Cerebellar nuclear complex (tissue), 1 donor: ENCODE results near the gene SNX9.
"Not testable (repeated sequence)": the region's sequence is repeated elsewhere in the genome, so short reads cannot be mapped to it uniquely, and the experiment has no call there.

Source experiments
- DNase-seq, 2 experiments: peaks; one replicate each; lab custom pipeline; 2025; lab: John Stamatoyannopoulos, UW

SNX9 gene

GRCh38 chr6:157823001-157823527 lies at the start of gene SNX9:
TSS of gene SNX9 (plus strand) at chr6:157823246. CDS start at chr6:157823435, 189 bp downstream.
- DNase-seq, result no peak

- no peak for DNase-seq
These were observed 49.7 kb upstream of the SNX9 start for GRCh38 chr6:157773248-157773773.

- no peak for DNase-seq
These were observed 48.6 kb upstream of the SNX9 start for GRCh38 chr6:157774153-157775135.

- DNase-seq, result no peak
These were observed 47.7 kb upstream of the SNX9 start for GRCh38 chr6:157775376-157775775.

GRCh38 chr6:157777344-157777743 lies 45.7 kb upstream of the SNX9 start:
- no peak for DNase-seq

- no peak for DNase-seq
These were observed 44.3 kb upstream of the SNX9 start for GRCh38 chr6:157778719-157779118.

- DNase-seq, result no peak
These were observed 43.1 kb upstream of the SNX9 start for GRCh38 chr6:157779705-157780604.

- no peak for DNase-seq
These were observed 37.4 kb upstream of the SNX9 start for GRCh38 chr6:157785636-157786035.

- DNase-seq, result no peak
These were observed 36.8 kb upstream of the SNX9 start for GRCh38 chr6:157786221-157786620.

GRCh38 chr6:157787080-157787479 lies 36.0 kb upstream of the SNX9 start:
- DNase-seq, result no peak

- no peak for DNase-seq
These were observed 34.9 kb upstream of the SNX9 start for GRCh38 chr6:157788180-157788579.

- no peak for DNase-seq
These were observed 33.7 kb upstream of the SNX9 start for GRCh38 chr6:157789297-157789696.

- no peak for DNase-seq
These were observed 33.2 kb upstream of the SNX9 start for GRCh38 chr6:157789861-157790260.

- no peak for DNase-seq
These were observed 32.4 kb upstream of the SNX9 start for GRCh38 chr6:157790548-157791160.

- no peak for DNase-seq
These were observed 31.6 kb upstream of the SNX9 start for GRCh38 chr6:157791450-157791849.

- no peak for DNase-seq
These were observed 30.4 kb upstream of the SNX9 start for GRCh38 chr6:157792671-157793070.

- DNase-seq, result not testable (repeated sequence)
These were observed 29.0 kb upstream of the SNX9 start for GRCh38 chr6:157794012-157794411.

GRCh38 chr6:157795841-157796240 lies 27.2 kb upstream of the SNX9 start:
- DNase-seq, result no peak

- DNase-seq, result no peak
These were observed 24.2 kb upstream of the SNX9 start for GRCh38 chr6:157798851-157799250.

- DNase-seq, result not testable (repeated sequence)
These were observed 23.5 kb upstream of the SNX9 start for GRCh38 chr6:157799561-157799960.

- DNase-seq, result no peak
These were observed 22.4 kb upstream of the SNX9 start for GRCh38 chr6:157800420-157801237.
